ENCODE data around the gene HNRNPLL.

DNA sequence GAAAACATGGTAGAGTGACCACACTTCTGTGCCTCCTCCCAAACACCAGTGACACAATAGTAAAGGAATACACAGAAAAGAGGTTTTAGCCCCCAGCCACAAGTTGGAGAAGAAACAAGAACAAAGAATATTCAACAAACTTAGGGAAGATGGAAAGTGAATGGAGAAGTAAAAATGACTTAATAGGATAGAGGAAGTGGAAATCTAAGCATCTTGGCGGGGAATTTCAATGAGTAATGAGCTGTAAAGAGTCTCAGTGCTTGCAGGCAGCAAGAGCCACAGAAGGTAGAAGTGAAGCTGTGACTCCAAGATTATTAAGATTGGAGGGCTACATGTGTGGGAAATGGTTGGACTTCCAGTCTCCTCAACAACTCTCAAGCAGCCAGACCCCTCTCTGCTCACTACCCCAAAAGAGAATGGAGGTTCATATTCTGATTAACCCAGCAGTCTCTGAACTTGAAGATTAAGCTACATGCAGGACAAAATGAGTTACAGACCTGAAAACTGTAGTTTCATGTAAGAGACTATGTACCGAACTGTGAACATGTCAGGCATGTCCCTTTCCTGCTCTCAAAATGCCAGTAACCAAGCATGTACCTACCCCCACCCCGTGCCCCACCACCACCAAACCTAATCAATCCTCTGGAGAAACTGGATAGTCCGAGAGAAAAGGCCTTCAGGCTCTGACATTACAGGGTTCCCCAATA is 16.9 kb upstream of the HNRNPLL start:
- TF ChIP-seq, protein P1, sequence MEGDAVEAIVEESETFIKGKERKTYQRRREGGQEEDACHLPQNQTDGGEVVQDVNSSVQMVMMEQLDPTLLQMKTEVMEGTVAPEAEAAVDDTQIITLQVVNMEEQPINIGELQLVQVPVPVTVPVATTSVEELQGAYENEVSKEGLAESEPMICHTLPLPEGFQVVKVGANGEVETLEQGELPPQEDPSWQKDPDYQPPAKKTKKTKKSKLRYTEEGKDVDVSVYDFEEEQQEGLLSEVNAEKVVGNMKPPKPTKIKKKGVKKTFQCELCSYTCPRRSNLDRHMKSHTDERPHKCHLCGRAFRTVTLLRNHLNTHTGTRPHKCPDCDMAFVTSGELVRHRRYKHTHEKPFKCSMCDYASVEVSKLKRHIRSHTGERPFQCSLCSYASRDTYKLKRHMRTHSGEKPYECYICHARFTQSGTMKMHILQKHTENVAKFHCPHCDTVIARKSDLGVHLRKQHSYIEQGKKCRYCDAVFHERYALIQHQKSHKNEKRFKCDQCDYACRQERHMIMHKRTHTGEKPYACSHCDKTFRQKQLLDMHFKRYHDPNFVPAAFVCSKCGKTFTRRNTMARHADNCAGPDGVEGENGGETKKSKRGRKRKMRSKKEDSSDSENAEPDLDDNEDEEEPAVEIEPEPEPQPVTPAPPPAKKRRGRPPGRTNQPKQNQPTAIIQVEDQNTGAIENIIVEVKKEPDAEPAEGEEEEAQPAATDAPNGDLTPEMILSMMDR (conservative IDR thresholded peaks at IDR 0.05 in 1 of 2, IDR thresholded peaks at IDR 0.05 in 1 of 2; ENCODE audit: extremely low read depth in 1 of 2, insufficient read depth in 1 of 2, low read depth in 1 of 2, low read length in 2 of 2): no peak
- no peak for TF ChIP-seq EZH2 (IDR thresholded peaks at IDR 0.05; ENCODE audit: borderline replicate concordance, low read length)
